C4-2B (cell line): Measurements from ENCODE around the gene KRTAP6-2.

ENCODE experiments used
- ZFX ChIP-seq: fragments of 450-650 bp; IDR thresholded peaks from 2 replicates; pipeline ENCODE4 v1.6.1; 2017
- TF ChIP-seq, protein P1 (sequence below): fragments of 450-650 bp; conservative IDR thresholded peaks from 2 replicates; pipeline ENCODE4 v1.5.1; 2017; ENCODE audit warnings: mild to moderate bottlenecking

DNA sequence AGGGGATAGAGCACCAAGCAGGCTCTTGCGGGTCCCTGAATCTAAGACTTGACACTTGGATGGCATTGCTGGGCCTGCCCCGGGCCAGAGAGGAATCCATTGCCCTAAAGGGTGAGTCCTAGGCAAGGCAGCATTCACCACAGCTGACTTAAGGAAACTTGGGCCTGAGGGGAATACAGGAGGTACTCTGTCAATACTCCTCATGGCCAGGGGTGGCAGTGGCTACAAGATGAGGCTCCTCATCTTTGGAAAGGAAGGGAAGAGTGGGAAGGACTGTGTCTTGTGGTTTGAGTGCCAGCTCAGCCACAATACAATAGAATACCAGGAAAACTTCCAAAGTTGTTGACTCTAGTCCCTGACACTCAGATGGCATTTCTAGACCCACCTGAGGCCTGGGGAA lies 7.3 kb upstream of the KRTAP6-2 start:
- TF ChIP-seq, protein P1, sequence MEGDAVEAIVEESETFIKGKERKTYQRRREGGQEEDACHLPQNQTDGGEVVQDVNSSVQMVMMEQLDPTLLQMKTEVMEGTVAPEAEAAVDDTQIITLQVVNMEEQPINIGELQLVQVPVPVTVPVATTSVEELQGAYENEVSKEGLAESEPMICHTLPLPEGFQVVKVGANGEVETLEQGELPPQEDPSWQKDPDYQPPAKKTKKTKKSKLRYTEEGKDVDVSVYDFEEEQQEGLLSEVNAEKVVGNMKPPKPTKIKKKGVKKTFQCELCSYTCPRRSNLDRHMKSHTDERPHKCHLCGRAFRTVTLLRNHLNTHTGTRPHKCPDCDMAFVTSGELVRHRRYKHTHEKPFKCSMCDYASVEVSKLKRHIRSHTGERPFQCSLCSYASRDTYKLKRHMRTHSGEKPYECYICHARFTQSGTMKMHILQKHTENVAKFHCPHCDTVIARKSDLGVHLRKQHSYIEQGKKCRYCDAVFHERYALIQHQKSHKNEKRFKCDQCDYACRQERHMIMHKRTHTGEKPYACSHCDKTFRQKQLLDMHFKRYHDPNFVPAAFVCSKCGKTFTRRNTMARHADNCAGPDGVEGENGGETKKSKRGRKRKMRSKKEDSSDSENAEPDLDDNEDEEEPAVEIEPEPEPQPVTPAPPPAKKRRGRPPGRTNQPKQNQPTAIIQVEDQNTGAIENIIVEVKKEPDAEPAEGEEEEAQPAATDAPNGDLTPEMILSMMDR = peak; percentile 20; the same call in 1 of the 2 replicates
- no peak for TF ChIP-seq ZFX
